Cardiac ventricle fibroblast (primary cell): ENCODE measurements around the gene C3orf49. TPM values are rescaled to one million over a fixed set of nuclear protein-coding genes. Genes with fewer than 3 reads are reported as not detected.

ENCODE experiments used
- total RNA-seq: library from RNA; depleted of rRNA; stranded (reverse); fragments of >200 nt; gene quantifications from 2 replicates; pipeline ENCODE4 v1.2.3, GENCODE V29; 2015

The C3orf49 gene
- total RNA-seq = not detected in 2 replicates

DNA sequence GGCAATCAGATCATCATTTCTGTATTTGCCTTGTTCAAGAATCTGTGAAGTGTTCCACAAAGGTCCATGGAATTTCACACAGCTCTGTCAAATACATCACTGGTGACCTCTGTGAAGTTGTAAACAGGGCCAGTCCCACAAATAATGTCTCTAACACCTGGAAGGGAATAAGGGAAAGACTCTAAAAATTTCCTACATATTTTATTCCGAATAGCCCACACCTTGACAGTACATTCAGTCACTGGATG is at the start of gene C3orf49:
Gene C3orf49 (plus strand): TSS at position 149 of the 248 bp plus-strand sequence. CDS start 173 bp downstream, outside the sequence.

GRCh38 chr3:63863150-63864007 is 44.3 kb downstream of the C3orf49 start, which contains the start of the genes ATXN7 and THOC7:
ATXN7 (plus strand) TSS chr3:63863867; CDS start chr3:63912599, 48,732 bp downstream.
THOC7 (minus strand) TSS chr3:63863805; CDS start chr3:63863790, 15 bp downstream.

Other genes with a start within 250 kb of the C3orf49 start
- not detected in 2 replicates for gene SNTN, start 166.6 kb upstream of the C3orf49 start, total RNA-seq
- 41.7 and 63.9 TPM in 2 replicates for gene THOC7, start 44.5 kb downstream of the C3orf49 start, total RNA-seq
- 13.4 and 19.7 TPM in 2 replicates for gene ATXN7, start 44.6 kb downstream of the C3orf49 start, total RNA-seq
- gene SCAANT1, start 93.1 kb downstream of the C3orf49 start, total RNA-seq = not detected in 2 replicates
- gene PSMD6, start 204.2 kb downstream of the C3orf49 start, total RNA-seq = 46.8 and 51.5 TPM in 2 replicates